ENCODE results near the gene ACP4.

Gene ACP4

DNA sequence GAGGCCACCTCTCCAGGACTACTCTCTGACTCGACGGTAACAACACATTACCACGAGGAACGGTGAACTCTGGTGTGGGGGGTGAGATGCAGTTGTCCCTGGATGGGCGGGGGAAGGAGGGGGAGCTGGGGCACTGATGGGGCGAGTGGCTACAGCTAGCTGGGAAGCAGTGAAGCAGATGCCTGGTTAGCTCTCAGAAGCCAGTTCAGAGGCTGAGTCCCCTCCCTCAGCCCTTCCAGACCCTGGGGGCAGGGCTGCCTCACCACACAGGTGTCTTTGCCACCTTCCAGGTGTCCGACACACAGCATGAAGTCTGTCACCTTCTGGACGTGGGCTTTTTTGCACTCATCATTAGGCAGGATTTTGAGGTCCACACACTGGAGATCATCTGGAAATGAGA, 29.4 kb downstream of the ACP4 start:
- no peak for TF ChIP-seq CTCF (IDR thresholded peaks at IDR 0.05; ENCODE audit: poor library complexity, severe bottlenecking)
- Histone ChIP-seq H3K4me3 (ENCODE audit: severe bottlenecking) (no peak overlapping the region), H3K36me3 (ENCODE audit: low read depth) (no peaks in the 10 kb centered on the region), H3K4me1 (ENCODE audit: insufficient read depth, poor library complexity, severe bottlenecking) (no peaks in the 10 kb centered on the region), H3K27ac (ENCODE audit: poor library complexity, severe bottlenecking) (no peak overlapping the region), H3K9me3 (ENCODE audit: severe bottlenecking) (no peaks in the 10 kb centered on the region), H3K27me3 (ENCODE audit: insufficient read depth, poor library complexity, severe bottlenecking) (peaks cover 14% of the 10 kb centered on the region)
- DNase-seq (ENCODE audit: low spot score) = no peak
- no peak for ATAC-seq (ENCODE audit: low read depth)

- Histone ChIP-seq H3K27ac (ENCODE audit: poor library complexity, severe bottlenecking) (no peak overlapping the region), H3K4me1 (ENCODE audit: insufficient read depth, poor library complexity, severe bottlenecking) (no peaks in the 10 kb centered on the region), H3K36me3 (ENCODE audit: low read depth) (no peaks in the 10 kb centered on the region), H3K9me3 (ENCODE audit: severe bottlenecking) (no peaks in the 10 kb centered on the region), H3K4me3 (ENCODE audit: severe bottlenecking) (no peak overlapping the region), H3K27me3 (ENCODE audit: insufficient read depth, poor library complexity, severe bottlenecking) (peaks cover 14% of the 10 kb centered on the region)
- TF ChIP-seq CTCF (IDR thresholded peaks at IDR 0.05; ENCODE audit: poor library complexity, severe bottlenecking) = no peak
- DNase-seq (ENCODE audit: low spot score) (no peak), ATAC-seq (ENCODE audit: low read depth) (no peak)
Observed at GRCh38 chr19:50820086-50820485, 29.9 kb downstream of the ACP4 start.

DNA sequence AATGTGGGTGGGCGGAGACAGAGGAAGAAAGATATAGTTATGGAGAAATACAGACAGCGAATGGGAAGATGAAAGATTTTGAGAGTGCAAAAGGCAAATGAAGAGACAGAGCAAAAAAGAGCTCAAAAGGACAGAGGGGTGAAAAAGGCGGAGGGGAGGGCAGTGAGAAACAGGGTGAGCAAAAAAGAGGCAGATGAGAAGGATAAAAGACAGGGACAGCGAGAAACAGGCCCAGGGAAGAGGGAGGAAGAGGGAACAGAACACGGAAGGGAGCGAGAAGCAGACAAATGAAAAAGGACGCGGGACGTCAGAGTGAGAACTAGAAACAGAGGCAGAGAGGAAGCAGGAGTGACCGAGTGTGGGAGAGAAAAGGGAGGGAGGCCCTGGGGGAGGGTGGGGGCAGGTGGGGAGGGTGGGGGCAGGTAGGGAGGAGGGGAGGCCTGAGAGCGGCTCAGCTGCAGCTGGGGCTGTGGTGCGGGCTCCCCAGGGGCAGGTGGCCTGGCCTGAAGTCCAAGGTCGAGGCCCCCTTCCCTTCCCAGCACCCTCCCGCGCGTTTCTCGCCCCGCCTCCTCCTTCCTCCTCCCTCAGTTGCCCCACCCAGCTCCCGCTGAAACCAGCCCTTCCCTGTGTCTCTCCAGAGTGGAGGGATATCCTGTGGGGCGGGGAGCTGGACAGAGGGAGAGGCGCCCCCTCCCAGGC, 30.5 kb downstream of the ACP4 start:
- H3K9me3 ChIP-seq (ENCODE audit: severe bottlenecking) = no peaks in the 10 kb centered on the region
- H3K27me3 ChIP-seq (ENCODE audit: insufficient read depth, poor library complexity, severe bottlenecking) = peaks cover 14% of the 10 kb centered on the region
- no peak overlapping the region for H3K4me3 ChIP-seq (ENCODE audit: severe bottlenecking)
- ATAC-seq (ENCODE audit: low read depth) (no peak), DNase-seq (ENCODE audit: low spot score) (no peak)
- no peak for TF ChIP-seq CTCF (IDR thresholded peaks at IDR 0.05; ENCODE audit: poor library complexity, severe bottlenecking)
- H3K4me1 ChIP-seq (ENCODE audit: insufficient read depth, poor library complexity, severe bottlenecking) = no peaks in the 10 kb centered on the region
- no peaks in the 10 kb centered on the region for H3K36me3 ChIP-seq (ENCODE audit: low read depth)
- no peak overlapping the region for H3K27ac ChIP-seq (ENCODE audit: poor library complexity, severe bottlenecking)

DNA sequence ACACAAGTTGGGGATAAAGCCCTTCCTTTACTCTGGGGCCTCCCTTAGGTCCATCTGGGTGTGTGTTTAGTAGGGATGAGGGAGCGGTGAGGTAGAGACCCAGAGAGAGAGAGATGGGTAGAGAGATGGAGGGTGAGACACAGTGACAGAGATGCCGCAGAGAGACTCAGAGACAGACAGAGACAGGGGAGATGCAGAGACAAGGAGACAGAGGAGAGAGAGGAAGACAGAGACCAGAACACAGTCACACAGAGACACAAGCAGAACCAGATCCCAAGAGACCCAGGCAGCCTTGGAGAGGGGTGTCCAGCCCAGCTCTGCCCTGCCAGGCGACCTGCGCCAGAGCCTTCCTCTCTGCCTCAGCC, 31.0 kb downstream of the ACP4 start:
- no peaks in the 10 kb centered on the region for H3K9me3 ChIP-seq (ENCODE audit: severe bottlenecking)
- no peak overlapping the region for H3K4me3 ChIP-seq (ENCODE audit: severe bottlenecking)
- H3K27ac ChIP-seq (ENCODE audit: poor library complexity, severe bottlenecking) = no peak overlapping the region
- H3K4me1 ChIP-seq (ENCODE audit: insufficient read depth, poor library complexity, severe bottlenecking) = no peaks in the 10 kb centered on the region
- H3K27me3 ChIP-seq (ENCODE audit: insufficient read depth, poor library complexity, severe bottlenecking) = peaks cover 14% of the 10 kb centered on the region
- no peak for TF ChIP-seq CTCF (IDR thresholded peaks at IDR 0.05; ENCODE audit: poor library complexity, severe bottlenecking)
- H3K36me3 ChIP-seq (ENCODE audit: low read depth) = no peaks in the 10 kb centered on the region
- ATAC-seq (ENCODE audit: low read depth) (no peak), DNase-seq (ENCODE audit: low spot score) (no peak)

- H3K36me3 ChIP-seq (ENCODE audit: low read depth) = no peaks in the 10 kb centered on the region
- H3K27ac ChIP-seq (ENCODE audit: poor library complexity, severe bottlenecking) = no peak overlapping the region
- TF ChIP-seq CTCF (IDR thresholded peaks at IDR 0.05; ENCODE audit: poor library complexity, severe bottlenecking) = no peak
- H3K4me1 ChIP-seq (ENCODE audit: insufficient read depth, poor library complexity, severe bottlenecking) = no peaks in the 10 kb centered on the region
- H3K4me3 ChIP-seq (ENCODE audit: severe bottlenecking) = no peak overlapping the region
- H3K27me3 ChIP-seq (ENCODE audit: insufficient read depth, poor library complexity, severe bottlenecking) = peaks cover 14% of the 10 kb centered on the region
- DNase-seq (ENCODE audit: low spot score) (no peak), ATAC-seq (ENCODE audit: low read depth) (no peak)
- H3K9me3 ChIP-seq (ENCODE audit: severe bottlenecking) = no peaks in the 10 kb centered on the region
Observed at GRCh38 chr19:50821622-50822021, 31.4 kb downstream of the ACP4 start.
